GM06990 (cell line): ENCODE measurements around the gene ATP11A.

Experiments used
- DNase-seq: peaks from one replicate; pipeline ENCODE4 v3.0.0-alpha.2; 2011; ENCODE audit not compliant: insufficient read length; ENCODE audit errors: extremely low read depth
- H3K27me3 ChIP-seq: replicated peaks from 2 replicates; pipeline ENCODE4 v1.6.0; 2011; ENCODE audit warnings: low read length; ENCODE audit not compliant: control insufficient read depth, insufficient read depth
- H3K36me3 ChIP-seq: 2 replicates; pipeline ENCODE4 v1.5.1; 2011; ENCODE audit warnings: low read length; ENCODE audit not compliant: control insufficient read depth, insufficient read depth
- H3K4me3 ChIP-seq: replicated peaks from 2 replicates; pipeline ENCODE4 v1.5.1; 2011; ENCODE audit warnings: low read depth, mild to moderate bottlenecking, control low read depth, low read length
- CTCF ChIP-seq: IDR thresholded peaks from 2 replicates; pipeline ENCODE4 v1.5.1; 2011; ENCODE audit warnings: low read length, control low read depth, mild to moderate bottlenecking, inconsistent platforms; ENCODE audit not compliant: insufficient read depth, poor library complexity, severe bottlenecking

Gene ATP11A

GRCh38 chr13:112911883-112912282, 222.0 kb downstream of the ATP11A start:
- Histone ChIP-seq H3K4me3 (no peak overlapping the region), H3K27me3 (no peaks in the 10 kb centered on the region; the same call in 1 of the 2 replicates), H3K36me3 (no peaks in the 10 kb centered on the region)
- TF ChIP-seq CTCF: no peak
- no peak for DNase-seq

GRCh38 chr13:112912726-112913440, 223.0 kb downstream of the ATP11A start:
- no peaks in the 10 kb centered on the region for H3K36me3 ChIP-seq
- TF ChIP-seq CTCF: no peak
- no peaks in the 10 kb centered on the region; the same call in 1 of the 2 replicates for H3K27me3 ChIP-seq
- H3K4me3 ChIP-seq: no peak overlapping the region
- DNase-seq: no peak

- no peak for DNase-seq
- no peak for TF ChIP-seq CTCF
- H3K27me3 ChIP-seq: no peaks in the 10 kb centered on the region
- H3K36me3 ChIP-seq: no peaks in the 10 kb centered on the region
- H3K4me3 ChIP-seq: no peak overlapping the region
Observed at GRCh38 chr13:112916296-112916695, 226.5 kb downstream of the ATP11A start.

- no peak for TF ChIP-seq CTCF
- no peak overlapping the region for H3K4me3 ChIP-seq
- no peaks in the 10 kb centered on the region for H3K27me3 ChIP-seq
- no peaks in the 10 kb centered on the region for H3K36me3 ChIP-seq
- DNase-seq: no peak
Observed at GRCh38 chr13:112917056-112917664, 227.3 kb downstream of the ATP11A start.

- no peaks in the 10 kb centered on the region for H3K27me3 ChIP-seq
- no peak for TF ChIP-seq CTCF
Observed at GRCh38 chr13:112917737-112918136, 227.9 kb downstream of the ATP11A start.

More at GRCh38 chr13:112917737-112918136, 227.9 kb downstream of the ATP11A start:
- no peaks in the 10 kb centered on the region for H3K36me3 ChIP-seq
- no peak for DNase-seq
- H3K4me3 ChIP-seq: no peak overlapping the region
